GM12878 (cell line): Measurements from ENCODE around the gene MEIOSIN. TPM values are rescaled to one million over a fixed set of nuclear protein-coding genes. Genes with fewer than 3 reads are reported as not detected.

Source experiments
- ATAC-seq: fragments of 200-7000 bp; cut with Tn5 transposase; 3 replicates; pipeline ENCODE4 v1.9.1; 2020; ENCODE audit warnings: mild to moderate bottlenecking, moderate library complexity
- BruUV-seq: library from RNA; stranded (reverse); fragments of 400-500 nt; replicated peaks from 2 replicates; lab custom pipeline; 2021; lab: Mats Ljungman, UMichigan
- CTCF ChIA-PET: fragments of 300-600 bp; sonication (Branson Sonifier 250); formaldehyde crosslinking; extraction: SDS; loops from one replicate; lab custom pipeline; 2021; ENCODE audit warnings: inconsistent platforms; lab: Yijun Ruan, JAX
- POLR2A ChIA-PET: fragments of 350-600 bp; formaldehyde crosslinking; extraction: SDS; loops from one replicate; lab custom pipeline; 2021; ENCODE audit warnings: inconsistent platforms; lab: Charles Lee
- RAD21 ChIA-PET: fragments of 300-600 bp; sonication (Branson Sonifier 250); formaldehyde crosslinking; loops from one replicate; lab custom pipeline; 2023; ENCODE audit warnings: antibody characterized with exemption; ENCODE audit not compliant: unreplicated experiment; lab: Charles Lee
- SMC1A ChIA-PET: fragments of 300-600 bp; sonication (Branson Sonifier 250); formaldehyde crosslinking; loops from one replicate; lab custom pipeline; 2023; ENCODE audit not compliant: unreplicated experiment, uncharacterized antibody; lab: Charles Lee
- DNase-seq: peaks from one replicate; pipeline ENCODE4 v3.0.0-alpha.2; 2011; ENCODE audit warnings: low read depth, low spot score
- FAIRE-seq: peaks from 3 replicates; lab custom pipeline; 2011; peaks lifted over from hg19 to GRCh38; lab: Jason Lieb, UNC
- H2AFZ ChIP-seq: 2 replicates; pipeline ENCODE4 v1.6.0; 2011; ENCODE audit warnings: low read depth, low read length, control low read depth; ENCODE audit not compliant: control insufficient read depth
- H3K27ac ChIP-seq: 2 replicates; pipeline ENCODE4 v1.5.1; 2011; ENCODE audit warnings: control low read depth; ENCODE audit not compliant: control insufficient read depth, insufficient read depth
- H3K27me3 ChIP-seq, 2 experiments: replicated peaks in 1 of 2; 2 replicates each; pipeline versions ENCODE4 v1.6.0 to v1.6.1; 2011; ENCODE audit warnings: low read length in 1 of 2; ENCODE audit not compliant: control insufficient read depth in 2 of 2, insufficient read depth in 2 of 2
- H3K36me3 ChIP-seq, 2 experiments: 2 replicates each; pipeline ENCODE4 v1.5.1; 2011; ENCODE audit warnings: low read length in 1 of 2; ENCODE audit not compliant: control insufficient read depth in 2 of 2, insufficient read depth in 2 of 2
- H3K4me1 ChIP-seq: 2 replicates; pipeline ENCODE4 v1.6.1; 2011; ENCODE audit warnings: mild to moderate bottlenecking, low read length, moderate library complexity, mixed read lengths; ENCODE audit not compliant: control insufficient read depth, insufficient read depth
- H3K4me2 ChIP-seq: 2 replicates; pipeline ENCODE4 v1.6.0; 2011; ENCODE audit warnings: control low read depth; ENCODE audit not compliant: control insufficient read depth, insufficient read depth
- H3K4me3 ChIP-seq: fragments of 200-600 bp; sonication (generic); 2 replicates; pipeline ENCODE4 v1.5.1; 2016
- H3K79me2 ChIP-seq: 2 replicates; pipeline ENCODE4 v1.6.0; 2011; ENCODE audit warnings: low read length; ENCODE audit not compliant: control insufficient read depth, insufficient read depth
- H3K9ac ChIP-seq: 2 replicates; pipeline ENCODE4 v1.8.0; 2011; ENCODE audit warnings: low read length, control low read depth, mixed read lengths; ENCODE audit not compliant: control insufficient read depth, insufficient read depth
- H3K9me3 ChIP-seq: replicated peaks from 3 replicates; pipeline ENCODE4 v1.5.1; 2011; ENCODE audit warnings: mild to moderate bottlenecking, low read length; ENCODE audit not compliant: control insufficient read depth, insufficient read depth
- H4K20me1 ChIP-seq: 2 replicates; pipeline ENCODE4 v1.6.0; 2011; ENCODE audit not compliant: control insufficient read depth, insufficient read depth
- ATF3 ChIP-seq: IDR thresholded peaks from 2 replicates; pipeline ENCODE4 v1.6.1; 2011; ENCODE audit warnings: low read depth, mild to moderate bottlenecking, low read length, moderate library complexity, borderline replicate concordance; ENCODE audit errors: extremely low read depth
- BMI1 ChIP-seq: fragments of 450-650 bp; IDR thresholded peaks from 2 replicates; pipeline ENCODE4 v1.6.1; 2016; ENCODE audit warnings: mild to moderate bottlenecking, moderate library complexity, borderline replicate concordance
- EGR1 ChIP-seq, 2 experiments: IDR thresholded peaks; 1 replicate in 1 of 2; 2 replicates in 1 of 2; pipeline ENCODE4 v1.6.1; 2011 to 2012; ENCODE audit warnings: low read depth in 2 of 2, low read length in 2 of 2, borderline replicate concordance in 1 of 2, mild to moderate bottlenecking in 1 of 2, moderate library complexity in 1 of 2
- EP300 ChIP-seq, 2 experiments: fragments of 150-350 bp in 1 of 2; IDR thresholded peaks; 2 replicates each; pipeline ENCODE4 v1.6.1; 2011 to 2012; ENCODE audit warnings: low read depth in 2 of 2, low read length in 2 of 2, borderline replicate concordance in 1 of 2, improper control_type of control experiment in 1 of 2, inconsistent platforms in 1 of 2; ENCODE audit not compliant: control insufficient read depth in 1 of 2
- FOXK2 ChIP-seq: fragments of 450-650 bp; IDR thresholded peaks from 2 replicates; pipeline ENCODE4 v1.6.1; 2017; ENCODE audit warnings: mild to moderate bottlenecking, moderate library complexity
- FOXM1 ChIP-seq: IDR thresholded peaks from 2 replicates; pipeline ENCODE4 v1.6.1; 2012; ENCODE audit warnings: low read depth, mild to moderate bottlenecking, inconsistent platforms, low read length, moderate library complexity
- GABPA ChIP-seq: IDR thresholded peaks from 2 replicates; pipeline ENCODE4 v1.6.1; 2014; ENCODE audit warnings: antibody characterized with exemption, low read depth, mild to moderate bottlenecking, inconsistent platforms
- IKZF1 ChIP-seq: fragments of 450-650 bp; conservative IDR thresholded peaks from 2 replicates; pipeline ENCODE4 v1.6.1; 2017; ENCODE audit warnings: antibody characterized with exemption, mild to moderate bottlenecking
- IKZF2 ChIP-seq, 2 experiments: fragments of 450-650 bp; IDR thresholded peaks; 2 replicates each; pipeline ENCODE4 v1.6.1; 2017; ENCODE audit warnings: mild to moderate bottlenecking in 2 of 2, moderate library complexity in 2 of 2
- RFX5 ChIP-seq: IDR thresholded peaks from 2 replicates; pipeline ENCODE4 v1.6.1; 2011; ENCODE audit warnings: low read depth, low read length, improper control_type of control experiment
- SP1 ChIP-seq: IDR thresholded peaks from one replicate; pipeline ENCODE4 v1.6.1; 2011; ENCODE audit warnings: low read depth, low read length
- TAF1 ChIP-seq: IDR thresholded peaks from 2 replicates; pipeline ENCODE4 v1.6.1; 2011; ENCODE audit warnings: mild to moderate bottlenecking, low read depth, low read length, borderline replicate concordance
- TCF7 ChIP-seq: IDR thresholded peaks from 2 replicates; pipeline ENCODE4 v1.6.1; 2014; ENCODE audit warnings: antibody characterized with exemption, borderline replicate concordance
- YBX1 ChIP-seq: fragments of 450-650 bp; IDR thresholded peaks from 2 replicates; pipeline ENCODE4 v1.6.1; 2016; ENCODE audit warnings: antibody characterized with exemption
- ZNF384 ChIP-seq: IDR thresholded peaks from 2 replicates; pipeline ENCODE4 v1.6.1; 2012; ENCODE audit warnings: low read depth, mild to moderate bottlenecking, low read length, improper control_type of control experiment, borderline replicate concordance
- ZNF622 ChIP-seq: fragments of 450-650 bp; IDR thresholded peaks from 2 replicates; pipeline ENCODE4 v1.6.1; 2017; ENCODE audit warnings: mild to moderate bottlenecking, inconsistent platforms
- WGBS: methylation state at CpG from one replicate; pipeline ENCODE4 v1.1.6; 2016; ENCODE audit warnings: low lambda C conversion rate; ENCODE audit not compliant: insufficient replicate concordance, insufficient coverage; ENCODE audit errors: missing lambda C conversion rate; 5-methylcytosine and 5-hydroxymethylcytosine counted together
- in situ Hi-C: fragments of 300-500 bp; cut with MboI; formaldehyde crosslinking; loops from 9 replicates; pipeline ENCODE4 v1.14.3; 2018; ENCODE audit warnings: mixed read lengths
- intact Hi-C: fragments of 100-400 bp; cut with micrococcal nuclease; formaldehyde crosslinking; loops from one replicate; pipeline ENCODE4 v1.14.2; 2022; ENCODE audit not compliant: unreplicated experiment
- polyA plus RNA-seq, 11 experiments: library from polyadenylated mRNA; depleted of rRNA in 4 of 11; unstranded in 6 of 11; stranded (reverse) in 5 of 11; fragments of >200 nt; fragmentation: Nextera tagmentation in 4 of 11; fragmentation: Illumina TruSeq in 1 of 11; extraction: Ambion mirVana in 4 of 11; extraction: Trizol in 1 of 11; gene quantifications; 1 replicate in 1 of 11; 2 replicates in 10 of 11; pipeline versions ENCODE4 v1.2.1 to v1.2.3, GENCODE V29; 2011 to 2016; ENCODE audit warnings: inconsistent platforms in 2 of 11, missing spikeins in 2 of 11, low read depth in 1 of 11
- total RNA-seq, 4 experiments: library from RNA; depleted of rRNA in 3 of 4; stranded (reverse); fragments of >200 nt in 3 of 4; fragmentation: Illumina TruSeq in 1 of 4; extraction: Trizol in 1 of 4; gene quantifications; 2 replicates each; pipeline versions ENCODE4 v1.2.1 to v1.2.3, GENCODE V29; 2013 to 2021
- TF ChIP-seq, protein P1 (sequence below): fragments of 450-650 bp; formaldehyde crosslinking; IDR thresholded peaks from 2 replicates; pipeline ENCODE4 v1.5.0; 2022; ENCODE audit warnings: mild to moderate bottlenecking, missing genetic modification characterization
- TF ChIP-seq, protein P2 (sequence below): IDR thresholded peaks from 2 replicates; pipeline ENCODE4 v1.6.1; 2012; ENCODE audit warnings: low read depth, low read length, improper control_type of control experiment

Gene MEIOSIN
- total and polyA plus RNA-seq, 10 of the 15 experiments (the other 5 are each of a cell fraction or from before 2014, with no cell fraction given): 0.05 to 0.66 (median 0.14) TPM; not detected in 4

- DNase-seq (no peak), FAIRE-seq (no peak), ATAC-seq (no peak)
- BruUV-seq: no TSS peak
- no peaks in the 10 kb centered on the region for H3K4me1 ChIP-seq
- no peak overlapping the region for H2AFZ ChIP-seq
- H3K4me2 ChIP-seq: no peak overlapping the region
- SMC1A ChIA-PET: no interaction called here
- H3K9ac ChIP-seq: no peak overlapping the region
- no peaks in the 10 kb centered on the region for H3K9me3 ChIP-seq
- intact Hi-C loops (no loop called here), in situ Hi-C loops (no loop called here)
- no peak overlapping the region for H3K4me3 ChIP-seq
- POLR2A ChIA-PET: no interaction called here
- no peaks in the 10 kb centered on the region for H4K20me1 ChIP-seq
- no peaks in the 10 kb centered on the region for H3K27me3 ChIP-seq
- CTCF ChIA-PET: no interaction called here
- H3K36me3 ChIP-seq: no peaks in the 10 kb centered on the region
- 26% methylated on average over 9 of the region's 9 CpGs for WGBS
- RAD21 ChIA-PET: interaction anchor here (1.2 kb wide), 1 partner anchor 10 kb away, joined by 3 read pairs; the partner anchor contains the start of gene SIX5
- H3K27ac ChIP-seq: no peak overlapping the region
- no peaks in the 10 kb centered on the region for H3K79me2 ChIP-seq
- TF ChIP-seq BMI1: no peak
- no peak for TF ChIP-seq FOXM1
- TF ChIP-seq ATF3: no peak
- TF ChIP-seq RFX5: no peak
- TF ChIP-seq EGR1 (IDR thresholded peaks at IDR 0.05; ENCODE audit: borderline replicate concordance in 1 of 2, low read depth in 2 of 2, low read length in 2 of 2): no peak
- no peak for TF ChIP-seq IKZF1
- TF ChIP-seq, protein P1, sequence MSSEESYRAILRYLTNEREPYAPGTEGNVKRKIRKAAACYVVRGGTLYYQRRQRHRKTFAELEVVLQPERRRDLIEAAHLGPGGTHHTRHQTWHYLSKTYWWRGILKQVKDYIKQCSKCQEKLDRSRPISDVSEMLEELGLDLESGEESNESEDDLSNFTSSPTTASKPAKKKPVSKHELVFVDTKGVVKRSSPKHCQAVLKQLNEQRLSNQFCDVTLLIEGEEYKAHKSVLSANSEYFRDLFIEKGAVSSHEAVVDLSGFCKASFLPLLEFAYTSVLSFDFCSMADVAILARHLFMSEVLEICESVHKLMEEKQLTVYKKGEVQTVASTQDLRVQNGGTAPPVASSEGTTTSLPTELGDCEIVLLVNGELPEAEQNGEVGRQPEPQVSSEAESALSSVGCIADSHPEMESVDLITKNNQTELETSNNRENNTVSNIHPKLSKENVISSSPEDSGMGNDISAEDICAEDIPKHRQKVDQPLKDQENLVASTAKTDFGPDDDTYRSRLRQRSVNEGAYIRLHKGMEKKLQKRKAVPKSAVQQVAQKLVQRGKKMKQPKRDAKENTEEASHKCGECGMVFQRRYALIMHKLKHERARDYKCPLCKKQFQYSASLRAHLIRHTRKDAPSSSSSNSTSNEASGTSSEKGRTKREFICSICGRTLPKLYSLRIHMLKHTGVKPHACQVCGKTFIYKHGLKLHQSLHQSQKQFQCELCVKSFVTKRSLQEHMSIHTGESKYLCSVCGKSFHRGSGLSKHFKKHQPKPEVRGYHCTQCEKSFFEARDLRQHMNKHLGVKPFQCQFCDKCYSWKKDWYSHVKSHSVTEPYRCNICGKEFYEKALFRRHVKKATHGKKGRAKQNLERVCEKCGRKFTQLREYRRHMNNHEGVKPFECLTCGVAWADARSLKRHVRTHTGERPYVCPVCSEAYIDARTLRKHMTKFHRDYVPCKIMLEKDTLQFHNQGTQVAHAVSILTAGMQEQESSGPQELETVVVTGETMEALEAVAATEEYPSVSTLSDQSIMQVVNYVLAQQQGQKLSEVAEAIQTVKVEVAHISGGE: no peak
- TF ChIP-seq TCF7: no peak
- TF ChIP-seq FOXK2: no peak
- no peak for TF ChIP-seq ZNF384
- no peak for TF ChIP-seq ZNF622
- no peak for TF ChIP-seq GABPA
- no peak for TF ChIP-seq EP300 (IDR thresholded peaks at IDR 0.05; ENCODE audit: borderline replicate concordance in 1 of 2, control insufficient read depth in 1 of 2, low read depth in 2 of 2, low read length in 2 of 2)
- TF ChIP-seq, protein P2, sequence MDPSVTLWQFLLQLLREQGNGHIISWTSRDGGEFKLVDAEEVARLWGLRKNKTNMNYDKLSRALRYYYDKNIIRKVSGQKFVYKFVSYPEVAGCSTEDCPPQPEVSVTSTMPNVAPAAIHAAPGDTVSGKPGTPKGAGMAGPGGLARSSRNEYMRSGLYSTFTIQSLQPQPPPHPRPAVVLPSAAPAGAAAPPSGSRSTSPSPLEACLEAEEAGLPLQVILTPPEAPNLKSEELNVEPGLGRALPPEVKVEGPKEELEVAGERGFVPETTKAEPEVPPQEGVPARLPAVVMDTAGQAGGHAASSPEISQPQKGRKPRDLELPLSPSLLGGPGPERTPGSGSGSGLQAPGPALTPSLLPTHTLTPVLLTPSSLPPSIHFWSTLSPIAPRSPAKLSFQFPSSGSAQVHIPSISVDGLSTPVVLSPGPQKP: no peak
- TF ChIP-seq YBX1: no peak
- TF ChIP-seq IKZF2 (IDR thresholded peaks at IDR 0.05): no peak
- no peak for TF ChIP-seq SP1
- no peak for TF ChIP-seq TAF1
These were observed 25.7 kb downstream of the MEIOSIN start for GRCh38 chr19:45758921-45759320.
